ENCODE measurements around the gene PC. TPM values are rescaled to one million over a fixed set of nuclear protein-coding genes. Genes with fewer than 3 reads are reported as not detected.
A peak's percentile ranks its signal among the peaks of the same experiment; 100 is the strongest.

PC gene
- polyA plus RNA-seq, 1 of the 3 experiments (the other 2 are of a cell fraction) = 9.7 TPM

DNA sequence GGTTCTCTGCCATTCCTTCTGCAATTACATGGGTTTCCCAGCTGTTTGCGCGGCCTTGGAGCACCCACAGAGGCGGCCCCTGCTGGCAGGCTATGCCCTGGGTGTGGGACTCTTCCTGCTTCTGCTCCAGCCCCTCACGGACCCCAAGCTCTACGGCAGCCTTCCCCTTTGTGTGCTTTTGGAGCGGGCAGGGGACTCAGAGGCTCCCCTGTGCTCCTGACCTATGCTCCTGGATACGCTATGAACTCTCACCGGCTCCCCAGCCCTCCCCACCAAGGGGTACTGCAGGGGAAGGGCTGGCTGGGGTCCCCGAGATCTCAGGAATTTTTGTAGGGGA is 112.3 kb downstream of the PC start:
- peak; percentile 11 for DNase-seq
- Histone ChIP-seq H2AFZ (ENCODE audit: low read depth) (no peak overlapping the region), H4K20me1 (ENCODE audit: insufficient read depth) (no peaks in the 10 kb centered on the region), H3K9me3 (no peaks in the 10 kb centered on the region), H3K4me3 (ENCODE audit: low read depth in 2 of 2, low read length in 1 of 2) (no peak overlapping the region), H3K79me2 (ENCODE audit: insufficient read depth) (peaks cover 43% of the 10 kb centered on the region), H3K27ac (ENCODE audit: low read depth in 2 of 2, low read length in 1 of 2) (no peak overlapping the region), H3F3A (replicated peaks; ENCODE audit: insufficient read depth) (no peaks in the 10 kb centered on the region), H3K36me3 (replicated peaks in 1 of 2; ENCODE audit: control insufficient read depth in 1 of 2, insufficient read depth in 2 of 2, low read length in 1 of 2) (peaks cover 3 to 35% of the 10 kb centered on the region in 2 experiments), H3K27me3 (ENCODE audit: insufficient read depth) (no peaks in the 10 kb centered on the region), H3K9me2 (no peaks in the 10 kb centered on the region), H3K4me1 (ENCODE audit: control insufficient read depth in 1 of 2, insufficient read depth in 2 of 2, low read depth in 1 of 2, low read length in 1 of 2) (peaks cover 13 to 24% of the 10 kb centered on the region in 2 experiments; a peak in 3 of 4 replicates), H3K9ac (no peak overlapping the region), H3K4me2 (no peak overlapping the region)
- WGBS (ENCODE audit: low lambda C conversion rate) = 95% methylated on average over 7 of the region's 9 CpGs
- POLR2A ChIA-PET = interaction anchor here (0.6 to 1.1 kb wide), 3 partner anchors 27 to 738 kb away, joined by 3 to 4 read pairs (median 3); partner anchors contain the start of genes DPP3 and GSTP1
- CTCF ChIA-PET = interaction anchor here (0.8 to 2.7 kb wide), 5 partner anchors 12 to 208 kb away, joined by 4 to 11 read pairs (median 8); partner anchors contain the start of gene C11orf86
- TF ChIP-seq FOXJ3 (CRISPR knock-in tag; IDR thresholded peaks at IDR 0.05) (no peak), RCOR1 (IDR thresholded peaks at IDR 0.05; ENCODE audit: low read length) (no peak), FOXM1 (IDR thresholded peaks at IDR 0.05; ENCODE audit: low read depth) (no peak), RXRA (IDR thresholded peaks at IDR 0.05; ENCODE audit: borderline replicate concordance, low read depth) (no peak), NRF1 (IDR thresholded peaks at IDR 0.05; ENCODE audit: low read depth, low read length) (no peak), TEAD4 (IDR thresholded peaks at IDR 0.05; ENCODE audit: borderline replicate concordance, insufficient read depth) (no peak), SIN3A (IDR thresholded peaks at IDR 0.05; ENCODE audit: borderline replicate concordance, low read depth, low read length) (no peak), MEF2A (IDR thresholded peaks at IDR 0.05; ENCODE audit: borderline replicate concordance, low read depth) (no peak), TCF12 (IDR thresholded peaks at IDR 0.05) (no peak), FOSL2 (IDR thresholded peaks at IDR 0.05; ENCODE audit: borderline replicate concordance, low read depth) (no peak), CHD2 (IDR thresholded peaks at IDR 0.05; ENCODE audit: low read length, partially characterized antibody) (no peak), MXI1 (IDR thresholded peaks at IDR 0.05; ENCODE audit: low read depth, low read length) (no peak), POLR2AphosphoS5 (IDR thresholded peaks at IDR 0.05; ENCODE audit: low read depth, low read length) (no peak)
- TF ChIP-seq, protein P1, sequence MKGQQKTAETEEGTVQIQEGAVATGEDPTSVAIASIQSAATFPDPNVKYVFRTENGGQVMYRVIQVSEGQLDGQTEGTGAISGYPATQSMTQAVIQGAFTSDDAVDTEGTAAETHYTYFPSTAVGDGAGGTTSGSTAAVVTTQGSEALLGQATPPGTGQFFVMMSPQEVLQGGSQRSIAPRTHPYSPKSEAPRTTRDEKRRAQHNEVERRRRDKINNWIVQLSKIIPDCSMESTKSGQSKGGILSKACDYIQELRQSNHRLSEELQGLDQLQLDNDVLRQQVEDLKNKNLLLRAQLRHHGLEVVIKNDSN (IDR thresholded peaks at IDR 0.05; ENCODE audit: borderline replicate concordance, low read depth) = no peak
- TF ChIP-seq, protein P2, sequence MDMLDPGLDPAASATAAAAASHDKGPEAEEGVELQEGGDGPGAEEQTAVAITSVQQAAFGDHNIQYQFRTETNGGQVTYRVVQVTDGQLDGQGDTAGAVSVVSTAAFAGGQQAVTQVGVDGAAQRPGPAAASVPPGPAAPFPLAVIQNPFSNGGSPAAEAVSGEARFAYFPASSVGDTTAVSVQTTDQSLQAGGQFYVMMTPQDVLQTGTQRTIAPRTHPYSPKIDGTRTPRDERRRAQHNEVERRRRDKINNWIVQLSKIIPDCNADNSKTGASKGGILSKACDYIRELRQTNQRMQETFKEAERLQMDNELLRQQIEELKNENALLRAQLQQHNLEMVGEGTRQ (IDR thresholded peaks at IDR 0.05; ENCODE audit: borderline replicate concordance, low read depth, low read length) = no peak
- TF ChIP-seq, protein P3, sequence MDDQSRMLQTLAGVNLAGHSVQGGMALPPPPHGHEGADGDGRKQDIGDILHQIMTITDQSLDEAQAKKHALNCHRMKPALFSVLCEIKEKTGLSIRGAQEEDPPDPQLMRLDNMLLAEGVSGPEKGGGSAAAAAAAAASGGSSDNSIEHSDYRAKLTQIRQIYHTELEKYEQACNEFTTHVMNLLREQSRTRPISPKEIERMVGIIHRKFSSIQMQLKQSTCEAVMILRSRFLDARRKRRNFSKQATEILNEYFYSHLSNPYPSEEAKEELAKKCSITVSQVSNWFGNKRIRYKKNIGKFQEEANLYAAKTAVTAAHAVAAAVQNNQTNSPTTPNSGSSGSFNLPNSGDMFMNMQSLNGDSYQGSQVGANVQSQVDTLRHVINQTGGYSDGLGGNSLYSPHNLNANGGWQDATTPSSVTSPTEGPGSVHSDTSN (IDR thresholded peaks at IDR 0.05) = no peak
- TF ChIP-seq, protein P4, sequence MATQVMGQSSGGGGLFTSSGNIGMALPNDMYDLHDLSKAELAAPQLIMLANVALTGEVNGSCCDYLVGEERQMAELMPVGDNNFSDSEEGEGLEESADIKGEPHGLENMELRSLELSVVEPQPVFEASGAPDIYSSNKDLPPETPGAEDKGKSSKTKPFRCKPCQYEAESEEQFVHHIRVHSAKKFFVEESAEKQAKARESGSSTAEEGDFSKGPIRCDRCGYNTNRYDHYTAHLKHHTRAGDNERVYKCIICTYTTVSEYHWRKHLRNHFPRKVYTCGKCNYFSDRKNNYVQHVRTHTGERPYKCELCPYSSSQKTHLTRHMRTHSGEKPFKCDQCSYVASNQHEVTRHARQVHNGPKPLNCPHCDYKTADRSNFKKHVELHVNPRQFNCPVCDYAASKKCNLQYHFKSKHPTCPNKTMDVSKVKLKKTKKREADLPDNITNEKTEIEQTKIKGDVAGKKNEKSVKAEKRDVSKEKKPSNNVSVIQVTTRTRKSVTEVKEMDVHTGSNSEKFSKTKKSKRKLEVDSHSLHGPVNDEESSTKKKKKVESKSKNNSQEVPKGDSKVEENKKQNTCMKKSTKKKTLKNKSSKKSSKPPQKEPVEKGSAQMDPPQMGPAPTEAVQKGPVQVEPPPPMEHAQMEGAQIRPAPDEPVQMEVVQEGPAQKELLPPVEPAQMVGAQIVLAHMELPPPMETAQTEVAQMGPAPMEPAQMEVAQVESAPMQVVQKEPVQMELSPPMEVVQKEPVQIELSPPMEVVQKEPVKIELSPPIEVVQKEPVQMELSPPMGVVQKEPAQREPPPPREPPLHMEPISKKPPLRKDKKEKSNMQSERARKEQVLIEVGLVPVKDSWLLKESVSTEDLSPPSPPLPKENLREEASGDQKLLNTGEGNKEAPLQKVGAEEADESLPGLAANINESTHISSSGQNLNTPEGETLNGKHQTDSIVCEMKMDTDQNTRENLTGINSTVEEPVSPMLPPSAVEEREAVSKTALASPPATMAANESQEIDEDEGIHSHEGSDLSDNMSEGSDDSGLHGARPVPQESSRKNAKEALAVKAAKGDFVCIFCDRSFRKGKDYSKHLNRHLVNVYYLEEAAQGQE (IDR thresholded peaks at IDR 0.05; ENCODE audit: low read depth, low read length) = no peak

Measured in SK-N-SH (cell line).